Hepatocyte (in vitro differentiated cells): Measurements from ENCODE around the gene CACNG4. TPM values are rescaled to one million over a fixed set of nuclear protein-coding genes. Genes with fewer than 3 reads are reported as not detected.

ENCODE experiments used
- DNase-seq: peaks from one replicate; pipeline ENCODE4 v3.0.0-alpha.2; 2016; ENCODE audit warnings: low spot score
- H2AFZ ChIP-seq: fragments of 200-600 bp; sonication (generic); 2 replicates; pipeline ENCODE4 v1.6.0; 2016; ENCODE audit warnings: antibody characterized with exemption, mild to moderate bottlenecking
- H3K27ac ChIP-seq: fragments of 200-600 bp; sonication (generic); 2 replicates; pipeline ENCODE4 v1.5.1; 2016; ENCODE audit warnings: mild to moderate bottlenecking
- H3K27me3 ChIP-seq: fragments of 200-600 bp; sonication (generic); 2 replicates; pipeline ENCODE4 v1.6.1; 2016
- H3K36me3 ChIP-seq: fragments of 200-600 bp; sonication (generic); replicated peaks from 2 replicates; pipeline ENCODE4 v1.5.1; 2016; ENCODE audit warnings: low read depth; ENCODE audit not compliant: insufficient read depth
- H3K4me1 ChIP-seq: fragments of 200-600 bp; sonication (generic); 2 replicates; pipeline ENCODE4 v1.5.1; 2016; ENCODE audit warnings: mild to moderate bottlenecking, moderate library complexity; ENCODE audit not compliant: insufficient read depth
- H3K4me2 ChIP-seq: fragments of 200-600 bp; sonication (generic); 2 replicates; pipeline ENCODE4 v1.6.0; 2016
- H3K4me3 ChIP-seq: fragments of 200-600 bp; sonication (generic); 2 replicates; pipeline ENCODE4 v1.5.1; 2016; ENCODE audit warnings: mild to moderate bottlenecking
- H3K79me2 ChIP-seq: fragments of 200-600 bp; sonication (generic); 2 replicates; pipeline ENCODE4 v1.6.0; 2017; ENCODE audit warnings: mild to moderate bottlenecking
- H3K9me2 ChIP-seq: fragments of 200-600 bp; sonication (generic); replicated peaks from 2 replicates; pipeline ENCODE4 v1.6.0; 2017; ENCODE audit warnings: mild to moderate bottlenecking; ENCODE audit not compliant: insufficient read depth
- H3K9me3 ChIP-seq: fragments of 200-600 bp; sonication (generic); 2 replicates; pipeline ENCODE4 v1.5.1; 2016; ENCODE audit warnings: low read depth, mild to moderate bottlenecking
- H4K20me1 ChIP-seq: fragments of 200-600 bp; sonication (generic); 2 replicates; pipeline ENCODE4 v1.6.0; 2016; ENCODE audit warnings: mild to moderate bottlenecking; ENCODE audit not compliant: insufficient read depth, poor library complexity, severe bottlenecking
- EZH2 ChIP-seq: fragments of 200-600 bp; sonication (generic); IDR thresholded peaks from 2 replicates; pipeline ENCODE4 v1.6.1; 2016; ENCODE audit warnings: antibody characterized with exemption, mild to moderate bottlenecking, borderline replicate concordance
- EZH2phosphoT487 ChIP-seq: fragments of 200-600 bp; sonication (generic); IDR thresholded peaks from one replicate; pipeline ENCODE4 v1.6.1; 2018; ENCODE audit warnings: antibody characterized with exemption, mild to moderate bottlenecking, low read depth, moderate library complexity; ENCODE audit not compliant: unreplicated experiment, severe bottlenecking
- WGBS: methylation state at CpG from one replicate; pipeline ENCODE4 v1.1.6; 2016; ENCODE audit warnings: low lambda C conversion rate; ENCODE audit errors: missing lambda C conversion rate; 5-methylcytosine and 5-hydroxymethylcytosine counted together
- polyA plus RNA-seq: library from polyadenylated mRNA; unstranded; fragments of >200 nt; fragmentation: Nextera tagmentation; extraction: Ambion mirVana; gene quantifications from 2 replicates; pipeline ENCODE4 v1.2.1, GENCODE V29; 2016
- total RNA-seq: library from RNA; depleted of rRNA; stranded (reverse); fragments of >200 nt; gene quantifications from 2 replicates; pipeline ENCODE4 v1.2.3, GENCODE V29; 2014
- TF ChIP-seq, protein P1 (sequence below): fragments of 200-600 bp; sonication (generic); IDR thresholded peaks from 2 replicates; pipeline ENCODE4 v1.5.1; 2016; ENCODE audit warnings: antibody characterized with exemption, mild to moderate bottlenecking; ENCODE audit not compliant: poor library complexity

CACNG4 gene
- total and polyA plus RNA-seq, 2 experiments from 2014 or later, result 3.5 to 3.9 TPM

DNA sequence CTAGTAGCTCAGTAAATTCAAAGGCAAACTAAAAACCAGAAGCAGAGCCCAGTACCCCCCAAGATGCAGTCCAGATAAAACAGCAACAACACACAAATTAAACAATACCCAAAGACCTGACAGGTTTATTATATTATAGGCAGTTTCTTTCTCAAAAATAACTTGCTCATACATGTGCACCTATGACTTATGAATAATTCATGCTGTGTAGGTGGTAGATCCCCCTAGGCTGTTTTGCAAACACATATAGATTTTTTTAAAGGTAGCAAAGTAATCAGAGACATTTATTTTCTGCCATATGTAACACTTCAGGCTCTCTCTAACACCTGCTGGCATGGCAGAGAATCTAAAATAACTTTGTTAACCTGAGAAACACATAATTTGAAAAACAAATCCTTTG lies 107.1 kb downstream of the CACNG4 start:
- no peak for DNase-seq
- Histone ChIP-seq H2AFZ (no peak overlapping the region), H4K20me1 (no peaks in the 10 kb centered on the region), H3K9me3 (no peaks in the 10 kb centered on the region), H3K4me2 (no peak overlapping the region), H3K4me3 (no peak overlapping the region), H3K27me3 (no peaks in the 10 kb centered on the region), H3K9me2 (no peaks in the 10 kb centered on the region), H3K4me1 (peaks cover 4% of the 10 kb centered on the region), H3K36me3 (no peaks in the 10 kb centered on the region), H3K79me2 (no peaks in the 10 kb centered on the region), H3K27ac (no peak overlapping the region)
- TF ChIP-seq, protein P1, sequence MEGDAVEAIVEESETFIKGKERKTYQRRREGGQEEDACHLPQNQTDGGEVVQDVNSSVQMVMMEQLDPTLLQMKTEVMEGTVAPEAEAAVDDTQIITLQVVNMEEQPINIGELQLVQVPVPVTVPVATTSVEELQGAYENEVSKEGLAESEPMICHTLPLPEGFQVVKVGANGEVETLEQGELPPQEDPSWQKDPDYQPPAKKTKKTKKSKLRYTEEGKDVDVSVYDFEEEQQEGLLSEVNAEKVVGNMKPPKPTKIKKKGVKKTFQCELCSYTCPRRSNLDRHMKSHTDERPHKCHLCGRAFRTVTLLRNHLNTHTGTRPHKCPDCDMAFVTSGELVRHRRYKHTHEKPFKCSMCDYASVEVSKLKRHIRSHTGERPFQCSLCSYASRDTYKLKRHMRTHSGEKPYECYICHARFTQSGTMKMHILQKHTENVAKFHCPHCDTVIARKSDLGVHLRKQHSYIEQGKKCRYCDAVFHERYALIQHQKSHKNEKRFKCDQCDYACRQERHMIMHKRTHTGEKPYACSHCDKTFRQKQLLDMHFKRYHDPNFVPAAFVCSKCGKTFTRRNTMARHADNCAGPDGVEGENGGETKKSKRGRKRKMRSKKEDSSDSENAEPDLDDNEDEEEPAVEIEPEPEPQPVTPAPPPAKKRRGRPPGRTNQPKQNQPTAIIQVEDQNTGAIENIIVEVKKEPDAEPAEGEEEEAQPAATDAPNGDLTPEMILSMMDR, result no peak
- TF ChIP-seq EZH2phosphoT487 (no peak), EZH2 (no peak)

- H3K27ac ChIP-seq, result no peak overlapping the region
- H4K20me1 ChIP-seq, result no peaks in the 10 kb centered on the region
- H3K4me1 ChIP-seq, result peaks cover 6% of the 10 kb centered on the region
- no peaks in the 10 kb centered on the region for H3K79me2 ChIP-seq
- TF ChIP-seq, protein P1, result no peak
- TF ChIP-seq EZH2 (no peak), EZH2phosphoT487 (no peak)
- WGBS, result 88% methylated on average over 3 of the region's 3 CpGs
- H3K36me3 ChIP-seq, result no peaks in the 10 kb centered on the region
- H3K4me2 ChIP-seq, result no peak overlapping the region
- no peaks in the 10 kb centered on the region for H3K27me3 ChIP-seq
- H3K9me2 ChIP-seq, result no peaks in the 10 kb centered on the region
- H2AFZ ChIP-seq, result no peak overlapping the region
- DNase-seq, result no peak
- H3K9me3 ChIP-seq, result no peaks in the 10 kb centered on the region
- H3K4me3 ChIP-seq, result no peak overlapping the region
Observed at GRCh38 chr17:67072885-67073284, 108.4 kb downstream of the CACNG4 start.

GRCh38 chr17:67074781-67075180 lies 110.3 kb downstream of the CACNG4 start:
- Histone ChIP-seq H3K4me1 (peaks cover 6% of the 10 kb centered on the region), H3K4me3 (no peak overlapping the region), H2AFZ (no peak overlapping the region), H3K27me3 (no peaks in the 10 kb centered on the region), H4K20me1 (no peaks in the 10 kb centered on the region), H3K4me2 (no peak overlapping the region), H3K9me2 (no peaks in the 10 kb centered on the region), H3K36me3 (no peaks in the 10 kb centered on the region), H3K27ac (no peak overlapping the region), H3K79me2 (no peaks in the 10 kb centered on the region), H3K9me3 (no peaks in the 10 kb centered on the region)
- no peak for DNase-seq
- no peak for TF ChIP-seq EZH2
- no peak for TF ChIP-seq EZH2phosphoT487
- TF ChIP-seq, protein P1, result no peak
- 75% methylated on average over 3 of the region's 3 CpGs for WGBS

GRCh38 chr17:67076290-67076689 lies 111.8 kb downstream of the CACNG4 start:
- H2AFZ ChIP-seq, result no peak overlapping the region
- H3K9me3 ChIP-seq, result no peaks in the 10 kb centered on the region
- H3K36me3 ChIP-seq, result no peaks in the 10 kb centered on the region
- no peaks in the 10 kb centered on the region for H4K20me1 ChIP-seq
- peak overlapping the region; percentile 43 for H3K4me2 ChIP-seq
- WGBS, result 33% methylated on average over 7 of the region's 7 CpGs
- H3K4me1 ChIP-seq, result peaks cover 6% of the 10 kb centered on the region
- DNase-seq, result peak; percentile 58
- TF ChIP-seq, protein P1, result no peak
- no peak for TF ChIP-seq EZH2phosphoT487
- TF ChIP-seq EZH2, result no peak
- H3K79me2 ChIP-seq, result no peaks in the 10 kb centered on the region
- no peak overlapping the region for H3K4me3 ChIP-seq
- no peaks in the 10 kb centered on the region for H3K27me3 ChIP-seq
- peak overlapping the region; percentile 46 for H3K27ac ChIP-seq
- H3K9me2 ChIP-seq, result no peaks in the 10 kb centered on the region
